T1000 (cell line): Measurements from ENCODE around the gene PRKCH.
"Not testable (repeated sequence)": the region's sequence is repeated elsewhere in the genome, so short reads cannot be mapped to it uniquely, and the experiment has no call there.

ENCODE experiments used
- DNase-seq: peaks from one replicate; lab custom pipeline; 2025; ENCODE audit warnings: mixed read lengths; lab: John Stamatoyannopoulos, UW

Gene PRKCH

GRCh38 chr14:61459229-61459628 lies 137.8 kb downstream of the PRKCH start:
- DNase-seq: no peak

GRCh38 chr14:61460063-61460462 lies 138.7 kb downstream of the PRKCH start:
- DNase-seq: no peak

- no peak for DNase-seq
These were observed 139.6 kb downstream of the PRKCH start for GRCh38 chr14:61460718-61461611.

GRCh38 chr14:61461808-61462275 lies 140.5 kb downstream of the PRKCH start:
- no peak for DNase-seq

- no peak for DNase-seq
These were observed 141.3 kb downstream of the PRKCH start for GRCh38 chr14:61462566-61463193.

GRCh38 chr14:61463664-61464285 lies 142.4 kb downstream of the PRKCH start:
- no peak for DNase-seq

- not testable (repeated sequence) for DNase-seq
These were observed 143.4 kb downstream of the PRKCH start for GRCh38 chr14:61464539-61465320.

- DNase-seq: peak; percentile 46
These were observed 145.0 kb downstream of the PRKCH start for GRCh38 chr14:61466249-61466904.

- no peak for DNase-seq
These were observed 145.5 kb downstream of the PRKCH start for GRCh38 chr14:61466905-61467280.

- no peak for DNase-seq
These were observed 145.9 kb downstream of the PRKCH start for GRCh38 chr14:61467296-61467695.

- DNase-seq: no peak
These were observed 146.9 kb downstream of the PRKCH start for GRCh38 chr14:61468063-61468825.

- no peak for DNase-seq
These were observed 148.4 kb downstream of the PRKCH start for GRCh38 chr14:61469781-61470180.

GRCh38 chr14:61470261-61470960 lies 149.0 kb downstream of the PRKCH start:
- DNase-seq: peak; percentile 36

GRCh38 chr14:61470961-61471293 lies 149.5 kb downstream of the PRKCH start:
- no peak for DNase-seq

GRCh38 chr14:61471297-61472005 lies 150.1 kb downstream of the PRKCH start:
- no peak for DNase-seq

GRCh38 chr14:61472011-61472672 lies 150.8 kb downstream of the PRKCH start:
- DNase-seq: peak; percentile 57

GRCh38 chr14:61472801-61473376 lies 151.5 kb downstream of the PRKCH start:
- DNase-seq: no peak

GRCh38 chr14:61474015-61474414 lies 152.6 kb downstream of the PRKCH start:
- no peak for DNase-seq

GRCh38 chr14:61474701-61475100 lies 153.3 kb downstream of the PRKCH start:
- no peak for DNase-seq
